Tibial artery (tissue), 4 donors: Measurements from ENCODE around the gene EPB41L2.

Source experiments
- DNase-seq, 2 donors: peaks; one replicate each; pipeline ENCODE4 v3.0.0-alpha.2; 2019
- H3K27ac ChIP-seq, 2 donors: fragments of 200-600 bp; sonication (generic) in 1 of 2; 1 replicate in 1 of 2; 2 replicates in 1 of 2; pipeline ENCODE4 v1.5.1; 2018 to 2019; ENCODE audit warnings: mild to moderate bottlenecking in 1 of 2
- H3K27me3 ChIP-seq, 2 donors: fragments of 200-600 bp; sonication (generic) in 1 of 2; one replicate each; pipeline versions ENCODE4 v1.5.1 to v1.6.0; 2016 to 2019
- H3K36me3 ChIP-seq, 3 donors: fragments of 200-600 bp; sonication (generic) in 2 of 3; one replicate each; pipeline ENCODE4 v1.5.1; 2016 to 2019; ENCODE audit warnings: mild to moderate bottlenecking in 2 of 3
- H3K4me1 ChIP-seq, 4 donors: fragments of 200-600 bp; sonication (generic) in 2 of 4; 1 replicate in 3 of 4; 2 replicates in 1 of 4; pipeline ENCODE4 v1.5.1; 2016 to 2019
- H3K4me3 ChIP-seq, 2 donors: fragments of 200-600 bp; sonication (generic) in 1 of 2; 1 replicate in 1 of 2; 2 replicates in 1 of 2; pipeline ENCODE4 v1.5.1; 2018 to 2019; ENCODE audit warnings: mild to moderate bottlenecking in 2 of 2
- H3K9me3 ChIP-seq, 3 donors: fragments of 200-600 bp; sonication (generic) in 1 of 3; one replicate each; pipeline ENCODE4 v1.5.1; 2016 to 2019
- CTCF ChIP-seq, 2 experiments: fragments of 200-600 bp in 1 of 2; fragments of 450-650 bp in 1 of 2; IDR thresholded peaks; one replicate each; pipeline ENCODE4 v1.5.1; 2017 to 2019; ENCODE audit warnings: antibody characterized with exemption in 2 of 2, mild to moderate bottlenecking in 1 of 2, moderate library complexity in 1 of 2
- intact Hi-C: fragments of 100-400 bp; cut with DNase I; formaldehyde crosslinking; loops from one replicate; pipeline ENCODE4 v1.15.0; 2023; ENCODE audit warnings: low total_unique reads

Gene EPB41L2

GRCh38 chr6:130932921-130933320 is 130.1 kb downstream of the EPB41L2 start:
- Histone ChIP-seq H3K4me1 (peaks cover 0 to 63% (median 25%) of the 10 kb centered on the region in 4 donors), H3K4me3 (no peak overlapping the region), H3K27ac (peak overlapping the region in 1 of 2 donors; percentile 22), H3K36me3 (no peaks in the 10 kb centered on the region), H3K9me3 (no peaks in the 10 kb centered on the region), H3K27me3 (no peaks in the 10 kb centered on the region)
- no peak for DNase-seq
- no peak for TF ChIP-seq CTCF (IDR thresholded peaks at IDR 0.05)
- intact Hi-C loops: no loop called here

- DNase-seq: no peak
- Histone ChIP-seq H3K27ac (peak overlapping the region in 1 of 2 donors; percentile 22), H3K4me3 (no peak overlapping the region), H3K4me1 (peaks cover 0 to 66% (median 25%) of the 10 kb centered on the region in 4 donors), H3K27me3 (no peaks in the 10 kb centered on the region), H3K36me3 (no peaks in the 10 kb centered on the region), H3K9me3 (no peaks in the 10 kb centered on the region)
- intact Hi-C loops: no loop called here
- TF ChIP-seq CTCF (IDR thresholded peaks at IDR 0.05): no peak
These were observed 130.6 kb downstream of the EPB41L2 start for GRCh38 chr6:130932438-130932837.

- Histone ChIP-seq H3K9me3 (no peaks in the 10 kb centered on the region), H3K4me1 (peaks cover 0 to 66% (median 25%) of the 10 kb centered on the region in 4 donors), H3K27ac (no peak overlapping the region), H3K36me3 (no peaks in the 10 kb centered on the region), H3K4me3 (no peak overlapping the region), H3K27me3 (no peaks in the 10 kb centered on the region)
- intact Hi-C loops: no loop called here
- TF ChIP-seq CTCF (IDR thresholded peaks at IDR 0.05): no peak
- DNase-seq: no peak
These were observed 131.4 kb downstream of the EPB41L2 start for GRCh38 chr6:130931683-130932082.

- peak overlapping the region in 1 of 2 donors; percentile 19 for H3K27ac ChIP-seq
- H3K4me1 ChIP-seq: peaks cover 0 to 40% (median 22%) of the 10 kb centered on the region in 4 donors
- intact Hi-C loops: no loop called here
- TF ChIP-seq CTCF (IDR thresholded peaks at IDR 0.05): no peak
- no peaks in the 10 kb centered on the region for H3K27me3 ChIP-seq
- no peak for DNase-seq
- peaks cover 0 to 4% (median 0%) of the 10 kb centered on the region in 3 donors for H3K36me3 ChIP-seq
- H3K4me3 ChIP-seq: peak overlapping the region in 1 of 2 donors; percentile 2
- H3K9me3 ChIP-seq: no peaks in the 10 kb centered on the region
These were observed 133.9 kb downstream of the EPB41L2 start for GRCh38 chr6:130929036-130929678.

- no peaks in the 10 kb centered on the region for H3K9me3 ChIP-seq
- no peaks in the 10 kb centered on the region for H3K27me3 ChIP-seq
- DNase-seq: peak in 1 of 2 donors; percentile 27
- peaks cover 0 to 32% (median 15%) of the 10 kb centered on the region in 4 donors for H3K4me1 ChIP-seq
- peak overlapping the region in 1 of 2 donors; percentile 2 for H3K4me3 ChIP-seq
- H3K27ac ChIP-seq: no peak overlapping the region
- H3K36me3 ChIP-seq: peaks cover 0 to 4% (median 0%) of the 10 kb centered on the region in 3 donors
- TF ChIP-seq CTCF (IDR thresholded peaks at IDR 0.05): no peak
- intact Hi-C loops: no loop called here
These were observed 134.7 kb downstream of the EPB41L2 start for GRCh38 chr6:130928158-130928912.
